HEK293 (cell line): ENCODE results near the gene CACNA1C.

Source experiments
- CTCF ChIA-PET: fragments of 350-600 bp; formaldehyde crosslinking; extraction: SDS; loops from one replicate; lab custom pipeline; 2021; ENCODE audit warnings: antibody characterized with exemption; lab: Yijun Ruan, JAX
- POLR2A ChIA-PET: fragments of 300-600 bp; formaldehyde crosslinking; extraction: SDS; loops from one replicate; lab custom pipeline; 2020; ENCODE audit warnings: antibody characterized with exemption, inconsistent platforms; lab: Yijun Ruan, JAX
- H3K27ac ChIP-seq: fragments of 200-500 bp; sonication (Bioruptor generic); 2 replicates; pipeline ENCODE4 v1.5.1; 2014; ENCODE audit warnings: low read depth, low read length, control low read depth, inconsistent platforms; ENCODE audit errors: extremely low read depth
- H3K36me3 ChIP-seq, 2 experiments: fragments of 200-500 bp in 1 of 2; sonication (Bioruptor generic) in 1 of 2; 1 replicate in 1 of 2; 2 replicates in 1 of 2; pipeline ENCODE4 v1.5.1; 2014 to 2017; ENCODE audit warnings: inconsistent platforms in 2 of 2, low read length in 2 of 2; ENCODE audit not compliant: control insufficient read depth in 2 of 2, insufficient read depth in 1 of 2
- H3K4me1 ChIP-seq: fragments of 200-500 bp; sonication (Bioruptor generic); 2 replicates; pipeline ENCODE4 v1.5.1; 2014; ENCODE audit warnings: mild to moderate bottlenecking, low read length, inconsistent platforms; ENCODE audit not compliant: control insufficient read depth, insufficient read depth
- H3K4me3 ChIP-seq: 2 replicates; pipeline ENCODE4 v1.5.1; 2011; ENCODE audit warnings: low read depth, mild to moderate bottlenecking, control low read depth, low read length, moderate library complexity
- H3K9me3 ChIP-seq: fragments of 200-500 bp; sonication (Bioruptor generic); 2 replicates; pipeline ENCODE4 v1.5.1; 2014; ENCODE audit warnings: low read depth, low read length, inconsistent platforms; ENCODE audit not compliant: control insufficient read depth, insufficient read depth
- TRIM28 ChIP-seq: IDR thresholded peaks from 2 replicates; pipeline ENCODE4 v1.6.1; 2011; ENCODE audit warnings: low read length, control low read depth, borderline replicate concordance
- WT1 ChIP-seq: fragments of 450-650 bp; formaldehyde crosslinking; IDR thresholded peaks from 2 replicates; pipeline ENCODE4 v1.5.1; 2016; ENCODE audit warnings: missing biosample characterization, missing genetic modification characterization
- ZBTB17 ChIP-seq: fragments of 450-650 bp; formaldehyde crosslinking; IDR thresholded peaks from 2 replicates; pipeline ENCODE4 v1.5.1; 2016; ENCODE audit warnings: missing biosample characterization, missing genetic modification characterization
- ZEB2 ChIP-seq: fragments of 450-650 bp; formaldehyde crosslinking; IDR thresholded peaks from 2 replicates; pipeline ENCODE4 v1.5.1; 2016; ENCODE audit warnings: missing biosample characterization, missing genetic modification characterization
- ZFP37 ChIP-seq: fragments of 450-650 bp; formaldehyde crosslinking; IDR thresholded peaks from 2 replicates; pipeline ENCODE4 v1.5.1; 2016; ENCODE audit warnings: missing biosample characterization, missing genetic modification characterization
- ZFP69B ChIP-seq: fragments of 450-650 bp; formaldehyde crosslinking; IDR thresholded peaks from 2 replicates; pipeline ENCODE4 v1.5.1; 2016; ENCODE audit warnings: missing biosample characterization, missing genetic modification characterization
- ZNF121 ChIP-seq: fragments of 450-650 bp; formaldehyde crosslinking; IDR thresholded peaks from 2 replicates; pipeline ENCODE4 v1.5.1; 2016; ENCODE audit warnings: missing biosample characterization, missing genetic modification characterization
- ZNF138 ChIP-seq: fragments of 450-650 bp; formaldehyde crosslinking; IDR thresholded peaks from 2 replicates; pipeline ENCODE4 v1.5.1; 2016; ENCODE audit warnings: missing biosample characterization, missing genetic modification characterization, borderline replicate concordance
- ZNF239 ChIP-seq: fragments of 450-650 bp; formaldehyde crosslinking; IDR thresholded peaks from 2 replicates; pipeline ENCODE4 v1.5.1; 2016; ENCODE audit warnings: missing biosample characterization, missing genetic modification characterization
- ZNF26 ChIP-seq: fragments of 450-650 bp; formaldehyde crosslinking; IDR thresholded peaks from 2 replicates; pipeline ENCODE4 v1.5.1; 2016; ENCODE audit warnings: missing biosample characterization, missing genetic modification characterization
- ZNF37A ChIP-seq: fragments of 450-650 bp; IDR thresholded peaks from 2 replicates; pipeline ENCODE4 v1.5.1; 2018; ENCODE audit warnings: missing biosample characterization, missing genetic modification characterization
- ZNF548 ChIP-seq: fragments of 450-650 bp; formaldehyde crosslinking; IDR thresholded peaks from 2 replicates; pipeline ENCODE4 v1.5.1; 2016; ENCODE audit warnings: missing biosample characterization, missing genetic modification characterization
- ZNF580 ChIP-seq: fragments of 450-650 bp; formaldehyde crosslinking; IDR thresholded peaks from 2 replicates; pipeline ENCODE4 v1.5.1; 2016; ENCODE audit warnings: missing biosample characterization, missing genetic modification characterization
- ZNF600 ChIP-seq: fragments of 450-650 bp; formaldehyde crosslinking; IDR thresholded peaks from 2 replicates; pipeline ENCODE4 v1.5.1; 2016; ENCODE audit warnings: missing biosample characterization, missing genetic modification characterization
- ZNF677 ChIP-seq: fragments of 450-650 bp; IDR thresholded peaks from 2 replicates; pipeline ENCODE4 v1.5.0; 2018; ENCODE audit warnings: missing biosample characterization, mild to moderate bottlenecking, missing genetic modification characterization, moderate library complexity
- ZNF76 ChIP-seq: fragments of 450-650 bp; formaldehyde crosslinking; IDR thresholded peaks from 2 replicates; pipeline ENCODE4; 2016; ENCODE audit warnings: low read depth, missing biosample characterization, missing genetic modification characterization, borderline replicate concordance
- ZSCAN23 ChIP-seq: fragments of 450-650 bp; formaldehyde crosslinking; IDR thresholded peaks from 2 replicates; pipeline ENCODE4 v1.5.1; 2016; ENCODE audit warnings: missing biosample characterization, missing genetic modification characterization
- TF ChIP-seq, protein P1 (sequence below): fragments of 450-650 bp; formaldehyde crosslinking; IDR thresholded peaks from 2 replicates; pipeline ENCODE4 v1.5.1; 2016; ENCODE audit warnings: missing biosample characterization, missing genetic modification characterization, borderline replicate concordance
- TF ChIP-seq, protein P2 (sequence below): fragments of 450-650 bp; formaldehyde crosslinking; IDR thresholded peaks from 2 replicates; pipeline ENCODE4 v1.5.1; 2017; ENCODE audit warnings: missing biosample characterization, missing genetic modification characterization
- TF ChIP-seq, protein P3 (sequence below): fragments of 450-650 bp; formaldehyde crosslinking; IDR thresholded peaks from 2 replicates; pipeline ENCODE4 v1.5.1; 2016; ENCODE audit warnings: missing biosample characterization, missing genetic modification characterization

The CACNA1C gene

GRCh38 chr12:2642176-2642892, 589.5 kb downstream of the CACNA1C start:
- Histone ChIP-seq H3K9me3 (no peaks in the 10 kb centered on the region), H3K4me1 (no peaks in the 10 kb centered on the region; the same call in 1 of the 2 replicates), H3K4me3 (no peak overlapping the region), H3K27ac (no peak overlapping the region), H3K36me3 (no peaks in the 10 kb centered on the region)
- no peak for TF ChIP-seq TRIM28
- TF ChIP-seq ZNF37A (tag by site-specific recombination): no peak
- no peak for TF ChIP-seq ZEB2
- no peak for TF ChIP-seq ZNF76 (tag by site-specific recombination)
- TF ChIP-seq ZNF600 (tag by site-specific recombination): no peak
- TF ChIP-seq ZNF580 (tag by site-specific recombination): no peak
- TF ChIP-seq, protein P1, sequence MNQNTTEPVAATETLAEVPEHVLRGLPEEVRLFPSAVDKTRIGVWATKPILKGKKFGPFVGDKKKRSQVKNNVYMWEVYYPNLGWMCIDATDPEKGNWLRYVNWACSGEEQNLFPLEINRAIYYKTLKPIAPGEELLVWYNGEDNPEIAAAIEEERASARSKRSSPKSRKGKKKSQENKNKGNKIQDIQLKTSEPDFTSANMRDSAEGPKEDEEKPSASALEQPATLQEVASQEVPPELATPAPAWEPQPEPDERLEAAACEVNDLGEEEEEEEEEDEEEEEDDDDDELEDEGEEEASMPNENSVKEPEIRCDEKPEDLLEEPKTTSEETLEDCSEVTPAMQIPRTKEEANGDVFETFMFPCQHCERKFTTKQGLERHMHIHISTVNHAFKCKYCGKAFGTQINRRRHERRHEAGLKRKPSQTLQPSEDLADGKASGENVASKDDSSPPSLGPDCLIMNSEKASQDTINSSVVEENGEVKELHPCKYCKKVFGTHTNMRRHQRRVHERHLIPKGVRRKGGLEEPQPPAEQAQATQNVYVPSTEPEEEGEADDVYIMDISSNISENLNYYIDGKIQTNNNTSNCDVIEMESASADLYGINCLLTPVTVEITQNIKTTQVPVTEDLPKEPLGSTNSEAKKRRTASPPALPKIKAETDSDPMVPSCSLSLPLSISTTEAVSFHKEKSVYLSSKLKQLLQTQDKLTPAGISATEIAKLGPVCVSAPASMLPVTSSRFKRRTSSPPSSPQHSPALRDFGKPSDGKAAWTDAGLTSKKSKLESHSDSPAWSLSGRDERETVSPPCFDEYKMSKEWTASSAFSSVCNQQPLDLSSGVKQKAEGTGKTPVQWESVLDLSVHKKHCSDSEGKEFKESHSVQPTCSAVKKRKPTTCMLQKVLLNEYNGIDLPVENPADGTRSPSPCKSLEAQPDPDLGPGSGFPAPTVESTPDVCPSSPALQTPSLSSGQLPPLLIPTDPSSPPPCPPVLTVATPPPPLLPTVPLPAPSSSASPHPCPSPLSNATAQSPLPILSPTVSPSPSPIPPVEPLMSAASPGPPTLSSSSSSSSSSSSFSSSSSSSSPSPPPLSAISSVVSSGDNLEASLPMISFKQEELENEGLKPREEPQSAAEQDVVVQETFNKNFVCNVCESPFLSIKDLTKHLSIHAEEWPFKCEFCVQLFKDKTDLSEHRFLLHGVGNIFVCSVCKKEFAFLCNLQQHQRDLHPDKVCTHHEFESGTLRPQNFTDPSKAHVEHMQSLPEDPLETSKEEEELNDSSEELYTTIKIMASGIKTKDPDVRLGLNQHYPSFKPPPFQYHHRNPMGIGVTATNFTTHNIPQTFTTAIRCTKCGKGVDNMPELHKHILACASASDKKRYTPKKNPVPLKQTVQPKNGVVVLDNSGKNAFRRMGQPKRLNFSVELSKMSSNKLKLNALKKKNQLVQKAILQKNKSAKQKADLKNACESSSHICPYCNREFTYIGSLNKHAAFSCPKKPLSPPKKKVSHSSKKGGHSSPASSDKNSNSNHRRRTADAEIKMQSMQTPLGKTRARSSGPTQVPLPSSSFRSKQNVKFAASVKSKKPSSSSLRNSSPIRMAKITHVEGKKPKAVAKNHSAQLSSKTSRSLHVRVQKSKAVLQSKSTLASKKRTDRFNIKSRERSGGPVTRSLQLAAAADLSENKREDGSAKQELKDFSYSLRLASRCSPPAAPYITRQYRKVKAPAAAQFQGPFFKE (tag by site-specific recombination): no peak
- no peak for TF ChIP-seq ZNF138 (tag by site-specific recombination)
- no peak for TF ChIP-seq ZFP69B (tag by site-specific recombination)
- TF ChIP-seq ZNF26 (tag by site-specific recombination): no peak
- no peak for TF ChIP-seq ZBTB17 (tag by site-specific recombination)
- TF ChIP-seq ZNF677 (tag by site-specific recombination): no peak
- no peak for TF ChIP-seq ZSCAN23 (tag by site-specific recombination)
- no peak for TF ChIP-seq ZFP37 (tag by site-specific recombination)
- no peak for TF ChIP-seq ZNF239 (tag by site-specific recombination)
- TF ChIP-seq, protein P2, sequence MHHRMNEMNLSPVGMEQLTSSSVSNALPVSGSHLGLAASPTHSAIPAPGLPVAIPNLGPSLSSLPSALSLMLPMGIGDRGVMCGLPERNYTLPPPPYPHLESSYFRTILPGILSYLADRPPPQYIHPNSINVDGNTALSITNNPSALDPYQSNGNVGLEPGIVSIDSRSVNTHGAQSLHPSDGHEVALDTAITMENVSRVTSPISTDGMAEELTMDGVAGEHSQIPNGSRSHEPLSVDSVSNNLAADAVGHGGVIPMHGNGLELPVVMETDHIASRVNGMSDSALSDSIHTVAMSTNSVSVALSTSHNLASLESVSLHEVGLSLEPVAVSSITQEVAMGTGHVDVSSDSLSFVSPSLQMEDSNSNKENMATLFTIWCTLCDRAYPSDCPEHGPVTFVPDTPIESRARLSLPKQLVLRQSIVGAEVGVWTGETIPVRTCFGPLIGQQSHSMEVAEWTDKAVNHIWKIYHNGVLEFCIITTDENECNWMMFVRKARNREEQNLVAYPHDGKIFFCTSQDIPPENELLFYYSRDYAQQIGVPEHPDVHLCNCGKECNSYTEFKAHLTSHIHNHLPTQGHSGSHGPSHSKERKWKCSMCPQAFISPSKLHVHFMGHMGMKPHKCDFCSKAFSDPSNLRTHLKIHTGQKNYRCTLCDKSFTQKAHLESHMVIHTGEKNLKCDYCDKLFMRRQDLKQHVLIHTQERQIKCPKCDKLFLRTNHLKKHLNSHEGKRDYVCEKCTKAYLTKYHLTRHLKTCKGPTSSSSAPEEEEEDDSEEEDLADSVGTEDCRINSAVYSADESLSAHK (tag by site-specific recombination): no peak
- no peak for TF ChIP-seq WT1 (tag by site-specific recombination)
- no peak for TF ChIP-seq ZNF121
- no peak for TF ChIP-seq ZNF548 (tag by site-specific recombination)
- TF ChIP-seq, protein P3, sequence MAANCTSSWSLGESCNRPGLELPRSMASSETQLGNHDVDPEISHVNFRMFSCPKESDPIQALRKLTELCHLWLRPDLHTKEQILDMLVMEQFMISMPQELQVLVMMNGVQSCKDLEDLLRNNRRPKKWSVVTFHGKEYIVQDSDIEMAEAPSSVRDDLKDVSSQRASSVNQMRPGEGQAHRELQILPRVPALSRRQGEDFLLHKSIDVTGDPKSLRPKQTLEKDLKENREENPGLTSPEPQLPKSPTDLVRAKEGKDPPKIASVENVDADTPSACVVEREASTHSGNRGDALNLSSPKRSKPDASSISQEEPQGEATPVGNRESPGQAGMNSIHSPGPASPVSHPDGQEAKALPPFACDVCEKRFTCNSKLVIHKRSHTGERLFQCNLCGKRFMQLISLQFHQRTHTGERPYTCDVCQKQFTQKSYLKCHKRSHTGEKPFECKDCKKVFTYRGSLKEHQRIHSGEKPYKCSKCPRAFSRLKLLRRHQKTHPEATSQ (tag by site-specific recombination): no peak
- POLR2A ChIA-PET: no interaction called here
- CTCF ChIA-PET: interaction anchor here (0.6 to 1.5 kb wide), 5 partner anchors 10 to 352 kb away, joined by 3 to 7 read pairs (median 3); no protein-coding TSS in a partner anchor
